Heart right ventricle (tissue), 16 donors: ENCODE measurements around the gene HAUS5. TPM values are rescaled to one million over a fixed set of nuclear protein-coding genes. Genes with fewer than 3 reads are reported as not detected.

ENCODE experiments used
- ATAC-seq, 8 donors: fragments of 200-7000 bp; cut with Tn5 transposase; one replicate each; pipeline ENCODE4 v1.9.1; 2020; ENCODE audit warnings: mild to moderate bottlenecking in 8 of 8, moderate library complexity in 8 of 8, moderate number of reproducible peaks in 1 of 8
- DNase-seq, 2 donors: peaks; one replicate each; pipeline ENCODE4 v3.0.0-alpha.2; 2020
- H3K27ac ChIP-seq, 10 donors: fragments of 200-600 bp; sonication (generic) in 2 of 10; one replicate each; pipeline versions ENCODE4 v1.5.0 to v1.8.0; 2020 to 2022; ENCODE audit warnings: mild to moderate bottlenecking in 3 of 10
- H3K27me3 ChIP-seq, 7 donors: fragments of 200-600 bp; one replicate each; pipeline ENCODE4 v1.8.0; 2021 to 2022; ENCODE audit warnings: mild to moderate bottlenecking in 2 of 7
- H3K36me3 ChIP-seq, 9 donors: fragments of 200-600 bp; sonication (generic) in 1 of 9; one replicate each; pipeline versions ENCODE4 v1.5.0 to v1.8.0; 2020 to 2022; ENCODE audit warnings: mild to moderate bottlenecking in 2 of 9
- H3K4me1 ChIP-seq, 9 donors: fragments of 200-600 bp; sonication (generic) in 1 of 9; one replicate each; pipeline versions ENCODE4 v1.5.0 to v1.8.0; 2020 to 2022; ENCODE audit warnings: mild to moderate bottlenecking in 4 of 9
- H3K4me3 ChIP-seq, 10 donors: fragments of 200-600 bp; sonication (generic) in 2 of 10; one replicate each; pipeline versions ENCODE4 v1.5.0 to v1.8.0; 2020 to 2022; ENCODE audit warnings: mild to moderate bottlenecking in 7 of 10, moderate library complexity in 2 of 10
- H3K9me3 ChIP-seq, 11 donors: fragments of 200-600 bp in 10 of 11; sonication (generic) in 2 of 11; one replicate each; pipeline versions ENCODE4 v1.5.0 to v1.8.0; 2013 to 2022; ENCODE audit warnings: mild to moderate bottlenecking in 2 of 11, control low read depth in 1 of 11, moderate library complexity in 1 of 11
- WGBS, 2 donors: extraction: QIAGEN DNeasy Blood & Tissue Kit; methylation state at CpG; one replicate each; pipeline ENCODE4 v1.1.7; 2013; ENCODE audit warnings: inconsistent platforms in 1 of 2; 5-methylcytosine and 5-hydroxymethylcytosine counted together
- intact Hi-C, 10 donors: fragments of 100-400 bp; cut with DNase I; formaldehyde crosslinking; loops; one replicate each; pipeline versions ENCODE4 v1.11.1 to v1.14.2; 2022
- polyA plus RNA-seq, 2 donors: library from polyadenylated mRNA; stranded (reverse); fragments of 200-250 nt; gene quantifications; one replicate each; pipeline ENCODE4 v1.2.3, GENCODE V29; 2013
- total RNA-seq, 10 donors: library from RNA; stranded (reverse); fragmentation: NEBNext Ultra II Directional in 3 of 10; extraction: Animal tissue kit (Norgen Biotek cat#: 25700) in 3 of 10; gene quantifications; one replicate each; pipeline versions ENCODE4 v1.2.1 to v1.2.4, GENCODE V29; 2021 to 2023
- TF ChIP-seq, protein P1 (sequence below), 9 donors: fragments of 200-600 bp; sonication (generic) in 2 of 9; IDR thresholded peaks; one replicate each; pipeline versions ENCODE4 v1.5.0 to v1.8.0; 2021 to 2022; ENCODE audit warnings: antibody characterized with exemption in 9 of 9, mild to moderate bottlenecking in 5 of 9, moderate library complexity in 1 of 9
- donor health status: Arrhythmogenic right ventricular cardiomyopathy.
- donor health status: ischemic (EF 13 %, LVEDD 7.1; RV severe dilation, severe dysfunction).
- donor health status: healthy with polysubstance abuse.
- donor health status: DM: no; HTN: yes; CAD: no.
- donor health status: DM: no; HTN: no; CAD: no.
- donor health status: ischemic (EF 25% LVEDD 6.9; RV normal size, moderate dysfunction).
- donor health status: ischemic (EF 25% LVEDD 5.7; RV mildly dilated, moderate dysfunction).
- donor health status: healthy.
- donor health status: DM: yes; HTN: yes; CAD: no.
- donor health status: Ischemic cardiomyopathy.
- donor health status: ischemic (EF 35%, LVEDD 5.7; RV mildly dilated, moderate dysfunction).
- donor health status: nonischemic (EF 11% LVEDD 7.7; RV severe dilation, severe dysfunction).
- donor health status: DM: yes; HTN: yes; CAD: no.
- donor health status: PGD.
- donor health status: ischemic (EF 29% LVEDD 5.4; RV normal size, mild dysfunction).
- donor health status: nonischemic (EF 23%, LVEDD 6.1; RV moderate dilation, normal function).

HAUS5 gene
- total and polyA plus RNA-seq, 12 donors, result 3.2 to 14.1 (median 4.8) TPM

DNA sequence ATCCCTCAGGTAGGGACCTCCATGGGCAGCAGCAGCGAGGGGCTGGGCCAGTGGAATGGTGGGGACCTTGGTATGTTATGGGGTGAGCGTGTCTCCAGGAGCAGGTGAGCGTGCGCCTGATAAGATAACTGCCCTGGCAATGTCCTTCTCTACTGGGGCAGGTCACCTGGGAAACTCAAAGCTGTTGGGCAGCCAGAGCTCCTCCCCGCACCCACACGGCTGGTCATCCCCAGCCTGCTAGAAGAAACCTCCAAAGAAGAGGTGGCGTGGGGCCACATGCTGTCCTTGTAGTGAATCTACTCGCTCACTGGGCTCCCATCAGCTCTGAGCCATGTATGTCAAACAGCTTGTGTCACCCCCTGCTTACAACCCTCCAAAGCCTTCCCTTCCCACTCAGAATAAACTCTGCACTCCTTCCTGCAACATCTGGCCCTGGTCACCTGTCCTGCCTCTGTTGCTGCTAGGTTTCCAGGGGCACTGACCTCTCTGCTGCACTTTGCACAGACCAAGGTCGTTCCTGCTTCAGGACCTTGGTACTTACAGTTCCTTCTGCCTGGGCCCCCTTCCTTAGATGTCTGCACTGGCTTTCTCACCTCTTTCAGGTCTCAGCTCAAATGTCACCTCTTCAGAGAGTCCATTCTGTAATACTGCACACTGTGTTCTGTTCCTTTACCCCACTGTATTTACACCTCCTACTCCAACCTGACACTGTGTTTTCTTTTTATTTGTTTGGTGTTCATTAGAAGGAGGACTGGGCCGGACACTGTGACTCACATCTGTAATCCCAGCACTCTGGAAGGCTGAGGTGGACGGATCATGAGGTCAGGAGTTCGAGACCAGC lies 47.3 kb upstream of the HAUS5 start:
- H3K4me3 ChIP-seq, result no peak overlapping the region
- TF ChIP-seq, protein P1, sequence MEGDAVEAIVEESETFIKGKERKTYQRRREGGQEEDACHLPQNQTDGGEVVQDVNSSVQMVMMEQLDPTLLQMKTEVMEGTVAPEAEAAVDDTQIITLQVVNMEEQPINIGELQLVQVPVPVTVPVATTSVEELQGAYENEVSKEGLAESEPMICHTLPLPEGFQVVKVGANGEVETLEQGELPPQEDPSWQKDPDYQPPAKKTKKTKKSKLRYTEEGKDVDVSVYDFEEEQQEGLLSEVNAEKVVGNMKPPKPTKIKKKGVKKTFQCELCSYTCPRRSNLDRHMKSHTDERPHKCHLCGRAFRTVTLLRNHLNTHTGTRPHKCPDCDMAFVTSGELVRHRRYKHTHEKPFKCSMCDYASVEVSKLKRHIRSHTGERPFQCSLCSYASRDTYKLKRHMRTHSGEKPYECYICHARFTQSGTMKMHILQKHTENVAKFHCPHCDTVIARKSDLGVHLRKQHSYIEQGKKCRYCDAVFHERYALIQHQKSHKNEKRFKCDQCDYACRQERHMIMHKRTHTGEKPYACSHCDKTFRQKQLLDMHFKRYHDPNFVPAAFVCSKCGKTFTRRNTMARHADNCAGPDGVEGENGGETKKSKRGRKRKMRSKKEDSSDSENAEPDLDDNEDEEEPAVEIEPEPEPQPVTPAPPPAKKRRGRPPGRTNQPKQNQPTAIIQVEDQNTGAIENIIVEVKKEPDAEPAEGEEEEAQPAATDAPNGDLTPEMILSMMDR (IDR thresholded peaks at IDR 0.05), result no peak
- H3K4me1 ChIP-seq, result no peaks in the 10 kb centered on the region
- H3K27ac ChIP-seq, result no peak overlapping the region
- peaks cover 0 to 55% (median 41%) of the 10 kb centered on the region in 7 donors for H3K27me3 ChIP-seq
- DNase-seq (no peak), ATAC-seq (no peak)
- H3K36me3 ChIP-seq, result no peaks in the 10 kb centered on the region
- intact Hi-C loops, result no loop called here
- 76 to 77% methylated on average over 12 of the region's 12 CpGs for WGBS, 2 donors
- no peaks in the 10 kb centered on the region for H3K9me3 ChIP-seq

DNA sequence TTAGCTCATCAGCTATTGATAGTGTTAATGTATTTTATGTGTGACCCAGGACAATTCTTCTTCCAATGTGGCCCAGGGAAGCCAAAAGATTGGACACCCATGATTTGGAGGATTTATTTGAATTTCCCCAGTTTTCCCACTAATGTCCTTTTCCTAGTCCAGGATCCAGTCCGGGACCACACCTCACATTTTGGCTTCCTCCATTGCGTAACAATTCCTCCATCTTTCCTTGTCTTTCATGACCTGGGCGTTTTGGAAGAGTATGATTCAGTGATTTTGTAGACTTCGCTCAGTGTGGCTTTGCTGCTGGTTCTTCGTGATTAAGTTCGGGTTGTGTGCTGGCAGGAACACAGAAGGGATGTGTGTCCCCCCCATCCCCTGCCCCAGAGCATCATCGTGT lies 45.8 kb upstream of the HAUS5 start:
- H3K4me3 ChIP-seq, result no peak overlapping the region
- 79 to 83% methylated on average over 7 of the region's 7 CpGs for WGBS, 2 donors
- H3K27me3 ChIP-seq, result peaks cover 0 to 52% (median 32%) of the 10 kb centered on the region in 7 donors
- DNase-seq (no peak), ATAC-seq (no peak)
- no peak overlapping the region for H3K27ac ChIP-seq
- TF ChIP-seq, protein P1 (IDR thresholded peaks at IDR 0.05), result no peak
- H3K9me3 ChIP-seq, result no peaks in the 10 kb centered on the region
- intact Hi-C loops, result no loop called here
- no peaks in the 10 kb centered on the region for H3K36me3 ChIP-seq
- H3K4me1 ChIP-seq, result no peaks in the 10 kb centered on the region

DNA sequence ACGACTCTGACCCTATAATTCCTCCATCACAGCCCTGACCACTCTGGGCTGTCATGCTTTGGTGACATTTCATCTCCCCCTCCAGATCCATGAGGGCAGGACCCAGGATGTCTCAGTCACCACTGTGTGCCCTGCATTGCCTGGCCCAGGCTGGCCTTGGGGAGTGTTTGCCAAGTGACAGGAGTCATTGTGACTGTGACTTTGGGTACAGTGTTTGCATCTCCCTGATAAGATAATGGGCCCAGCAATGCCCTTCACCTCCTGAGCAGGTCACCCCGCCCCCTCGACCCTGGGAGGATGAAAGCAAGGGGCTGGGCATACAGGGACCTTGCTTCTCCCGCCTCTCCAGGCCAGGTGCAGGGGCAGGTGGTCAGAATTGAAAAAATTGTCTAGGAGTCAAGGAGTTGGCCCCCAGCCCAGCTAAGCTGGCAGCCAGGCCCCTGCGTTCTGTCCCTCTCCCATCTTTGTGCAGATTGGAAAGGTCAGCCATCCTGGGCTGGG lies 43.2 kb upstream of the HAUS5 start:
- Histone ChIP-seq H3K9me3 (peaks cover 0 to 2% (median 0%) of the 10 kb centered on the region in 11 donors), H3K4me1 (no peaks in the 10 kb centered on the region), H3K27ac (no peak overlapping the region), H3K27me3 (peaks cover 0 to 45% (median 15%) of the 10 kb centered on the region in 7 donors), H3K4me3 (no peak overlapping the region), H3K36me3 (no peaks in the 10 kb centered on the region)
- DNase-seq (no peak), ATAC-seq (no peak)
- intact Hi-C loops, result no loop called here
- WGBS, 2 donors, result 59 to 65% methylated on average over 5 of the region's 5 CpGs
- TF ChIP-seq, protein P1 (IDR thresholded peaks at IDR 0.05), result no peak

DNA sequence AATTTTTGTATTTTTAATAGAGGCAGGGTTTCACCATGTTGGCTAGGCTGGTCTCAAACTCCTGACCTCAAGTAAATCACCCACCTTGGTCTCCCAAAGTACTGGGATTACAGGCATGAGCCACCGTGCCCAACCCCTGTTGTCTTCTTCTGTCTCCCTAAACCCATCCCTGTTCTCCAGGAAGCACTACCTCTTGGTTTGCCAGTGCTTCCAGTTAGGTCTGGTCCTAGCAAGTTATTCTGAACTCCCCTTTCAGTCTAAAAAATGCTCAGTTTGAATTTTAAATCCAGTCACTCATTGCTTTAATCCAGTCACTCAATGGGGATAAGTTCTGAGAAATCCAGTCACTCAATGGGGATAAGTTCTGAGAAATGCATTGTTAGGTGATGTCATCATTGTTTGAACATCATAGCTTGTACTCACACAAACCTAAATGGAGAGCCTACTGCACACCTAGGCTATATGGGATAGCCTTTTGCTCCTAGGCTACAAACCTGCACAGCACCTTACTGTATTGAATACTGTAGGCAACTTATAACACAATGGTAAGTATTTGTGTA lies 41.0 kb upstream of the HAUS5 start:
- TF ChIP-seq, protein P1 (IDR thresholded peaks at IDR 0.05), result no peak
- intact Hi-C loops, result no loop called here
- 84 to 96% methylated on average over 1 of the region's 1 CpG for WGBS, 2 donors

More for the DNA sequence above, 41.0 kb upstream of the HAUS5 start:
- H3K4me1 ChIP-seq, result no peaks in the 10 kb centered on the region
- no peak overlapping the region for H3K27ac ChIP-seq
- DNase-seq (no peak), ATAC-seq (no peak)
- peaks cover 0 to 35% (median 15%) of the 10 kb centered on the region in 7 donors for H3K27me3 ChIP-seq
- H3K36me3 ChIP-seq, result no peaks in the 10 kb centered on the region
- peaks cover 0 to 18% (median 9%) of the 10 kb centered on the region in 11 donors for H3K9me3 ChIP-seq
- no peak overlapping the region for H3K4me3 ChIP-seq
